WTC11 (cell line): ENCODE results near the gene FAM50A. TPM values are rescaled to one million over a fixed set of nuclear protein-coding genes. Genes with fewer than 3 reads are reported as not detected.

Experiments used
- ATAC-seq: fragments of 200-7000 bp; cut with Tn5 transposase; 2 replicates; pipeline ENCODE4 v1.10.0; 2021; ENCODE audit warnings: mild to moderate bottlenecking, moderate library complexity
- CTCF ChIA-PET: fragments of 300-600 bp; sonication (Branson Sonifier 250); formaldehyde crosslinking; loops from one replicate; lab custom pipeline; 2021; ENCODE audit warnings: antibody characterized with exemption; lab: Charles Lee
- POLR2A ChIA-PET: fragments of 350-600 bp; sonication (Branson Sonifier 250); formaldehyde crosslinking; loops from one replicate; lab custom pipeline; 2021; ENCODE audit warnings: antibody characterized with exemption; lab: Charles Lee
- DNase-seq: peaks from one replicate; pipeline ENCODE4 v3.0.0; 2021; ENCODE audit warnings: low spot score
- H3K27ac Mint-ChIP-seq: 2 replicates; pipeline ENCODE4 v1.8.0; 2021; ENCODE audit warnings: mixed read lengths
- H3K27me3 Mint-ChIP-seq: 2 replicates; pipeline ENCODE4 v1.8.0; 2021; ENCODE audit warnings: low read depth, mild to moderate bottlenecking, moderate library complexity, mixed read lengths
- H3K36me3 Mint-ChIP-seq: 2 replicates; pipeline ENCODE4 v1.8.0; 2021; ENCODE audit warnings: mixed read lengths
- H3K4me1 Mint-ChIP-seq: 2 replicates; pipeline ENCODE4 v1.8.0; 2022; ENCODE audit warnings: mixed read lengths
- H3K4me3 Mint-ChIP-seq: 2 replicates; pipeline ENCODE4 v1.8.0; 2021; ENCODE audit warnings: mild to moderate bottlenecking, moderate library complexity, mixed read lengths
- H3K9me3 Mint-ChIP-seq: 2 replicates; pipeline ENCODE4 v1.8.0; 2021; ENCODE audit warnings: mixed read lengths
- CREM ChIP-seq: sonication (generic); formaldehyde crosslinking; IDR thresholded peaks from 2 replicates; pipeline ENCODE4 v1.8.1; 2022; ENCODE audit warnings: mild to moderate bottlenecking, missing genetic modification reagents, moderate library complexity
- EMX1 ChIP-seq: fragments of 250-450 bp; sonication (Bioruptor Pico); IDR thresholded peaks from 2 replicates; pipeline ENCODE4 v1.8.0; 2021; ENCODE audit warnings: mild to moderate bottlenecking
- ESRRA ChIP-seq: sonication (generic); formaldehyde crosslinking; IDR thresholded peaks from 2 replicates; pipeline ENCODE4 v1.8.1; 2022; ENCODE audit warnings: mild to moderate bottlenecking, missing genetic modification reagents, borderline replicate concordance
- GABPB1 ChIP-seq: sonication (generic); formaldehyde crosslinking; IDR thresholded peaks from 2 replicates; pipeline ENCODE4 v1.8.1; 2023; ENCODE audit warnings: mild to moderate bottlenecking, missing genetic modification reagents
- GRHL2 ChIP-seq: fragments of 250-450 bp; sonication (Bioruptor Pico); IDR thresholded peaks from 2 replicates; pipeline ENCODE4 v1.8.0; 2022; ENCODE audit warnings: mild to moderate bottlenecking, moderate library complexity; ENCODE audit not compliant: insufficient replicate concordance, severe bottlenecking
- GTF2I ChIP-seq: fragments of 250-450 bp; sonication (Bioruptor Pico); conservative IDR thresholded peaks from 2 replicates; pipeline ENCODE4 v1.4.0; 2021; ENCODE audit warnings: mild to moderate bottlenecking
- JAZF1 ChIP-seq: fragments of 250-450 bp; sonication (Bioruptor Pico); IDR thresholded peaks from 2 replicates; pipeline ENCODE4 v1.9.0; 2021; ENCODE audit warnings: moderate library complexity, mild to moderate bottlenecking, inconsistent platforms
- KAT7 ChIP-seq: sonication (generic); formaldehyde crosslinking; IDR thresholded peaks from 2 replicates; pipeline ENCODE4 v1.8.1; 2023; ENCODE audit warnings: missing genetic modification reagents, mild to moderate bottlenecking, borderline replicate concordance
- MAX ChIP-seq: sonication (generic); formaldehyde crosslinking; IDR thresholded peaks from 2 replicates; pipeline ENCODE4 v1.8.0; 2022; ENCODE audit warnings: mild to moderate bottlenecking, missing genetic modification reagents
- NR1H2 ChIP-seq: sonication (generic); formaldehyde crosslinking; IDR thresholded peaks from 2 replicates; pipeline ENCODE4 v1.9.0; 2021; ENCODE audit warnings: mild to moderate bottlenecking, moderate library complexity, missing genetic modification reagents
- PREB ChIP-seq: sonication (generic); formaldehyde crosslinking; IDR thresholded peaks from 2 replicates; pipeline ENCODE4 v1.8.1; 2022; ENCODE audit warnings: mild to moderate bottlenecking, missing genetic modification reagents, moderate library complexity, borderline replicate concordance
- PRRX2 ChIP-seq: fragments of 250-450 bp; sonication (Bioruptor Pico); IDR thresholded peaks from 2 replicates; pipeline ENCODE4 v1.8.0; 2021; ENCODE audit warnings: mild to moderate bottlenecking
- RORB ChIP-seq: fragments of 250-450 bp; sonication (Bioruptor Pico); IDR thresholded peaks from 2 replicates; pipeline ENCODE4 v1.9.0; 2021; ENCODE audit warnings: mild to moderate bottlenecking
- SMAD3 ChIP-seq: sonication (generic); formaldehyde crosslinking; IDR thresholded peaks from 2 replicates; pipeline ENCODE4 v1.8.0; 2022; ENCODE audit warnings: missing genetic modification reagents, mild to moderate bottlenecking, borderline replicate concordance
- SMAD4 ChIP-seq: sonication (generic); formaldehyde crosslinking; IDR thresholded peaks from 2 replicates; pipeline ENCODE4 v1.8.0; 2022; ENCODE audit warnings: mild to moderate bottlenecking, missing genetic modification reagents
- SOX15 ChIP-seq: fragments of 250-450 bp; sonication (Bioruptor Pico); IDR thresholded peaks from 2 replicates; pipeline ENCODE4 v1.9.0; 2021; ENCODE audit warnings: mild to moderate bottlenecking
- SP1 ChIP-seq: sonication (generic); formaldehyde crosslinking; conservative IDR thresholded peaks from 2 replicates; pipeline ENCODE4 v1.8.1; 2022; ENCODE audit warnings: missing genetic modification reagents
- TEAD1 ChIP-seq: sonication (generic); formaldehyde crosslinking; IDR thresholded peaks from 2 replicates; pipeline ENCODE4 v1.8.0; 2022; ENCODE audit warnings: mild to moderate bottlenecking, missing genetic modification reagents
- ZBTB21 ChIP-seq: sonication (generic); formaldehyde crosslinking; IDR thresholded peaks from 2 replicates; pipeline ENCODE4 v1.8.1; 2023; ENCODE audit warnings: mild to moderate bottlenecking, missing genetic modification reagents, borderline replicate concordance
- ZNF121 ChIP-seq: sonication (generic); formaldehyde crosslinking; IDR thresholded peaks from 2 replicates; pipeline ENCODE4 v1.8.0; 2023; ENCODE audit warnings: missing genetic modification reagents
- ZNF138 ChIP-seq: sonication (generic); formaldehyde crosslinking; conservative IDR thresholded peaks from 2 replicates; pipeline ENCODE4 v1.8.1; 2022; ENCODE audit warnings: mild to moderate bottlenecking, moderate library complexity, missing genetic modification reagents
- ZNF263 ChIP-seq: sonication (generic); formaldehyde crosslinking; IDR thresholded peaks from 2 replicates; pipeline ENCODE4 v1.8.1; 2022; ENCODE audit warnings: low read depth, mild to moderate bottlenecking, moderate library complexity, missing genetic modification reagents
- ZNF416 ChIP-seq: fragments of 250-450 bp; sonication (Bioruptor Pico); IDR thresholded peaks from 2 replicates; pipeline ENCODE4 v1.9.0; 2021; ENCODE audit warnings: mild to moderate bottlenecking, inconsistent platforms
- total RNA-seq: library from RNA; stranded (reverse); gene quantifications from 3 replicates; pipeline ENCODE4 v1.2.3, GENCODE V29; 2021
- TF ChIP-seq, protein P1 (sequence below): sonication (generic); formaldehyde crosslinking; IDR thresholded peaks from 2 replicates; pipeline ENCODE4 v1.8.0; 2022; ENCODE audit warnings: mild to moderate bottlenecking, missing genetic modification reagents
- TF ChIP-seq, protein P2 (sequence below): fragments of 250-450 bp; sonication (Bioruptor Pico); IDR thresholded peaks from 2 replicates; pipeline ENCODE4 v2.1.2; 2022; ENCODE audit warnings: mild to moderate bottlenecking, moderate library complexity
- TF ChIP-seq, protein P3 (sequence below): sonication (generic); formaldehyde crosslinking; IDR thresholded peaks from 2 replicates; pipeline ENCODE4 v1.8.1; 2022; ENCODE audit warnings: low read depth, mild to moderate bottlenecking, moderate library complexity, missing genetic modification reagents, borderline replicate concordance
- TF ChIP-seq, protein P4 (sequence below): sonication (generic); formaldehyde crosslinking; IDR thresholded peaks from 2 replicates; pipeline ENCODE4 v1.8.1; 2022; ENCODE audit warnings: missing genetic modification reagents, borderline replicate concordance

Gene FAM50A
- total RNA-seq, 1 experiment from 2014 or later = 50.2 TPM

GRCh38 chrX:154467556-154467955 lies 23.6 kb downstream of the FAM50A start:
- ChIA-PET CTCF (no interaction called here), POLR2A (no interaction called here)

GRCh38 chrX:154468217-154468616 lies 24.3 kb downstream of the FAM50A start:
- Mint-ChIP-seq H3K9me3 (no peaks in the 10 kb centered on the region), H3K27me3 (no peaks in the 10 kb centered on the region), H3K4me3 (no peak overlapping the region), H3K36me3 (0 out of 2 replicates have a peak, but pooled peaks cover 2% of the 10 kb centered on the region), H3K27ac (no peak overlapping the region), H3K4me1 (no peaks in the 10 kb centered on the region)
- DNase-seq (no peak), ATAC-seq (no peak)
- ChIA-PET POLR2A (no interaction called here), CTCF (interaction anchor here (1.2 kb wide), 1 partner anchor 59 kb away, joined by 3 read pairs; no protein-coding TSS in a partner anchor)
- TF ChIP-seq MAX (CRISPR knock-in tag) = no peak
- TF ChIP-seq SMAD3 (CRISPR knock-in tag) = no peak
- TF ChIP-seq KAT7 (CRISPR knock-in tag) = no peak
- TF ChIP-seq, protein P1, sequence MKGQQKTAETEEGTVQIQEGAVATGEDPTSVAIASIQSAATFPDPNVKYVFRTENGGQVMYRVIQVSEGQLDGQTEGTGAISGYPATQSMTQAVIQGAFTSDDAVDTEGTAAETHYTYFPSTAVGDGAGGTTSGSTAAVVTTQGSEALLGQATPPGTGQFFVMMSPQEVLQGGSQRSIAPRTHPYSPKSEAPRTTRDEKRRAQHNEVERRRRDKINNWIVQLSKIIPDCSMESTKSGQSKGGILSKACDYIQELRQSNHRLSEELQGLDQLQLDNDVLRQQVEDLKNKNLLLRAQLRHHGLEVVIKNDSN = no peak
- no peak for TF ChIP-seq PRRX2 (CRISPR knock-in tag)
- no peak for TF ChIP-seq ESRRA (CRISPR knock-in tag)
- TF ChIP-seq PREB (CRISPR knock-in tag) = no peak
- TF ChIP-seq ZNF416 (CRISPR knock-in tag) = no peak
- no peak for TF ChIP-seq ZNF121
- no peak for TF ChIP-seq TEAD1 (CRISPR knock-in tag)
- no peak for TF ChIP-seq NR1H2 (CRISPR knock-in tag)
- no peak for TF ChIP-seq JAZF1 (CRISPR knock-in tag)
- TF ChIP-seq, protein P2, sequence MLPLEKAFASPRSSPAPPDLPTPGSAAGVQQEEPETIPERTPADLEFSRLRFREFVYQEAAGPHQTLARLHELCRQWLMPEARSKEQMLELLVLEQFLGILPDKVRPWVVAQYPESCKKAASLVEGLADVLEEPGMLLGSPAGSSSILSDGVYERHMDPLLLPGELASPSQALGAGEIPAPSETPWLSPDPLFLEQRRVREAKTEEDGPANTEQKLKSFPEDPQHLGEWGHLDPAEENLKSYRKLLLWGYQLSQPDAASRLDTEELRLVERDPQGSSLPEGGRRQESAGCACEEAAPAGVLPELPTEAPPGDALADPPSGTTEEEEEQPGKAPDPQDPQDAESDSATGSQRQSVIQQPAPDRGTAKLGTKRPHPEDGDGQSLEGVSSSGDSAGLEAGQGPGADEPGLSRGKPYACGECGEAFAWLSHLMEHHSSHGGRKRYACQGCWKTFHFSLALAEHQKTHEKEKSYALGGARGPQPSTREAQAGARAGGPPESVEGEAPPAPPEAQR = no peak
- no peak for TF ChIP-seq CREM (CRISPR knock-in tag)
- no peak for TF ChIP-seq GABPB1 (CRISPR knock-in tag)
- TF ChIP-seq, protein P3, sequence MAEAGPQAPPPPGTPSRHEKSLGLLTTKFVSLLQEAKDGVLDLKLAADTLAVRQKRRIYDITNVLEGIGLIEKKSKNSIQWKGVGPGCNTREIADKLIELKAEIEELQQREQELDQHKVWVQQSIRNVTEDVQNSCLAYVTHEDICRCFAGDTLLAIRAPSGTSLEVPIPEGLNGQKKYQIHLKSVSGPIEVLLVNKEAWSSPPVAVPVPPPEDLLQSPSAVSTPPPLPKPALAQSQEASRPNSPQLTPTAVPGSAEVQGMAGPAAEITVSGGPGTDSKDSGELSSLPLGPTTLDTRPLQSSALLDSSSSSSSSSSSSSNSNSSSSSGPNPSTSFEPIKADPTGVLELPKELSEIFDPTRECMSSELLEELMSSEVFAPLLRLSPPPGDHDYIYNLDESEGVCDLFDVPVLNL = no peak
- TF ChIP-seq ZNF263 (CRISPR knock-in tag) = no peak
- TF ChIP-seq ZBTB21 (CRISPR knock-in tag) = no peak
- no peak for TF ChIP-seq GRHL2
- no peak for TF ChIP-seq SMAD4

More at GRCh38 chrX:154467556-154467955, 23.6 kb downstream of the FAM50A start:
- DNase-seq = no peak
- no peaks in the 10 kb centered on the region for H3K27me3 Mint-ChIP-seq
- H3K36me3 Mint-ChIP-seq = 0 out of 2 replicates have a peak, but pooled peaks cover 2% of the 10 kb centered on the region
- no peaks in the 10 kb centered on the region for H3K4me1 Mint-ChIP-seq
- H3K4me3 Mint-ChIP-seq = no peak overlapping the region
- H3K9me3 Mint-ChIP-seq = no peaks in the 10 kb centered on the region
- H3K27ac Mint-ChIP-seq = no peak overlapping the region
- ATAC-seq = no peak
- no peak for TF ChIP-seq RORB
- no peak for TF ChIP-seq SP1 (CRISPR knock-in tag)
- TF ChIP-seq GABPB1 (CRISPR knock-in tag) = no peak
- TF ChIP-seq, protein P4, sequence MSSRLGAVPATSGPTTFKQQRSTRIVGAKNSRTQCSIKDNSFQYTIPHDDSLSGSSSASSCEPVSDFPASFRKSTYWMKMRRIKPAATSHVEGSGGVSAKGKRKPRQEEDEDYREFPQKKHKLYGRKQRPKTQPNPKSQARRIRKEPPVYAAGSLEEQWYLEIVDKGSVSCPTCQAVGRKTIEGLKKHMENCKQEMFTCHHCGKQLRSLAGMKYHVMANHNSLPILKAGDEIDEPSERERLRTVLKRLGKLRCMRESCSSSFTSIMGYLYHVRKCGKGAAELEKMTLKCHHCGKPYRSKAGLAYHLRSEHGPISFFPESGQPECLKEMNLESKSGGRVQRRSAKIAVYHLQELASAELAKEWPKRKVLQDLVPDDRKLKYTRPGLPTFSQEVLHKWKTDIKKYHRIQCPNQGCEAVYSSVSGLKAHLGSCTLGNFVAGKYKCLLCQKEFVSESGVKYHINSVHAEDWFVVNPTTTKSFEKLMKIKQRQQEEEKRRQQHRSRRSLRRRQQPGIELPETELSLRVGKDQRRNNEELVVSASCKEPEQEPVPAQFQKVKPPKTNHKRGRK (CRISPR knock-in tag) = no peak
- TF ChIP-seq EMX1 (CRISPR knock-in tag) = no peak
- TF ChIP-seq SOX15 = no peak
- TF ChIP-seq ZNF138 (CRISPR knock-in tag) = no peak
- TF ChIP-seq GTF2I (CRISPR knock-in tag) = no peak
- TF ChIP-seq PREB (CRISPR knock-in tag) = no peak
- TF ChIP-seq, protein P2 = no peak
- no peak for TF ChIP-seq TEAD1 (CRISPR knock-in tag)
